NK-92 treated with Interleukin-12 subunit alpha and Interleukin-12 subunit beta, amount 100 ng/mL, for 24 hours (cell line): ENCODE results near the gene GPR108.
"Not testable (repeated sequence)": the region's sequence is repeated elsewhere in the genome, so short reads cannot be mapped to it uniquely, and the experiment has no call there.

Experiments used
- DNase-seq: peaks from one replicate; lab custom pipeline; 2025; lab: John Stamatoyannopoulos, UW

GPR108 gene

GRCh38 chr19:6761053-6761676, 23.8 kb upstream of the GPR108 start:
- DNase-seq, result no peak

- no peak for DNase-seq
Observed at GRCh38 chr19:6760606-6761005, 23.2 kb upstream of the GPR108 start.

DNA sequence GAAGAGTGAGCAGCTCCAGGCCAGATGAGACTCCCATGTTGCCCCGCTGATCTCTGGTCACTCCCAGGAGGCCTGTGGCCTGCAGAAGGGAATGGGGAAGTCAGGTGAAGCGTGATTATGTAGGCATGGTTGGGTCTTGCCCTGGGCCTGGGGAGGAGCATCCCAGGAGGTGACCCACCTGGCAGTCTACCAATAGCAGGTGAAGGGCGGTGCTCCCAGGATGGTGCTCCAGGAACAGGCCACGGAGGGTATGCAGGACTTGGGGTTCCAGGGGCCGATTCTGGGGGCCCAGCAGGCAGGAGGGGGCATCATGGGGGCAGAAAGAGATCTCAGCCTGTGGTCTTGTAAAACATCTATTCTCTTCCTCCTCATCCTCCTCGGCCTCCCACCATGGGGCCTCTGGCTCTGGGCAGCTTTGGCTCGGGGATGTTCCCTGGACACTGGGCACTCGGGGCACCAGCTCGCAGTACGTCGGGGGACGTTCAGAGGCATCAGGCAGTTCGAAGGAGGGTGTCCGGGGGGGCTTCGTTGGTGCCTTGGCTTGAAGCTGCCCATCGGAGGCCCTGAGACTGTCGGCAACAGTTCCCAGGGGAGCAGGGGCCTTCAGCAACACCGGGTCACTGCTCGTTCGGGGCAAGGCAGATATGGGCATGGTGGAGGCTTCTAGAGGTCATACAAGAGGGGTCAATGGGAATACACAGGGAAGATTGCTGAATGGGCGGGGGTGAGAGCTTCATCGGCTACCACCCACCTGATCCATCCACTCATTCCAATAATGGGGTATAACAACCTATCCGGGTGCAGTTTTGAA, 17.5 kb upstream of the GPR108 start:
- no peak for DNase-seq

- no peak for DNase-seq
Observed at GRCh38 chr19:6754136-6754535, 16.8 kb upstream of the GPR108 start.

DNA sequence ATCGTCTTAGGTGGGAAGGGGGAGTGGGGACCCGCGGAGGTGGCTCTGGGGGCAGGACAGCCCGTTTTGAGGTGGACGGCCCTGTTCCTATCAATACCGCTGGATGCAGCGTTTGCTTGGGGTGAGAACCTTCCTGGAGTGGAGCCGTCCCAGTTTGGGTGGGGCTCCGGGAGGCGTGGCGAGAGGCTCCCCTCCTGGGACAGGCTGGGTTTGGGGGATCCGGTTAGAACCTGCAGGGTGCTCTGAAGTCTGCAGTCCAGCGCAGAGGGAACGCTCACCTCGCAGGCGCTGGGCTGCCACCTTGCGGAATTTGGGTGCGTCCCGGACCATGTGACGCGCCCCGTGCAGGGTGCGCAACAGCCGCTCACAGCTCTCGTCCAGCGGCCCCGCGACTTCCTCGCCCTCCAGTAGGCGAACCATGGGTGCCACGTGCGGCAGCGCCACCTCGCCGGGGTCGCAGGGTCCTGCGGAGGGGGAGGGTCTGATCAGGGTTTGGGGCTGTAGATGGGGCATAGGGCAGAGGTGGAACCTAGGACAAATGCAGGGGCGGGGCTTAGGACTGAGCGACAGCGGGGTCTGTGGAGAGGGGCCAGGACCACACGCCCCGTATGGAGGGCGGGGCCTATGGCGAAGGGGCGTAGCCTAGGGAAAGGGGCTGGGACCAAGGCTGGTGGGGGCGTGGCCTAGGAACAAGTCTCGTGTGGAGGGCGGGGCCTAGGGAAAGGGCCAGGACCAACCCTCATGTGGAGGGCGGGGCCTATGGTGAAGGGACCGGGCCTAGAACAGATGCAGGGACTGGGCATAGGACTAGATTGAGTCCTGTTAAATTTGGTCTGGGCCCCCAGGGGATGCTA, 16.0 kb upstream of the GPR108 start:
- DNase-seq, result no peak

GRCh38 chr19:6752256-6753177, 15.1 kb upstream of the GPR108 start:
- DNase-seq, result no peak

GRCh38 chr19:6751189-6751588, 13.8 kb upstream of the GPR108 start:
- no peak for DNase-seq

- DNase-seq, result no peak
Observed at GRCh38 chr19:6750062-6750461, 12.7 kb upstream of the GPR108 start.

- DNase-seq, result not testable (repeated sequence)
Observed at GRCh38 chr19:6748543-6748942, 11.2 kb upstream of the GPR108 start.

DNA sequence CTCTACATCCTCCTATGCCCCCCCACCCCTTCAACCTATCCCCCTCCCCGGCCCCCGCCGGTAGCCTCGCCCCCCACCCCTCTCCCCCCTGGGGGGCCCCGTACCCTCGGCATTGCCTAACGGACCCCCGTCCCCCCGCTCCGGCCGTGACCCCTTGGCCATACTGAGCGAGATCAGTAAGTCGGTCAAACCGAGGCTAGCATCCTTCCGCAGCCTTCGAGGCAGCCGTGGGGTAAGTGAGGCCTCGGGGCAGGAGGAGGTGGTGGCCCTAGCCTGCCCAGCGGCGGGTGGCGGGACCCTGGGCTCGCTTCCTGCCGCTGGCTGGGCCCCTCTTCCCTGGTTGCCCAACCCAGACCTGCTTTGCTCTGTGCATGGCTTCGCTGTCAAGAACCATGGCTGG, 8.6 kb upstream of the GPR108 start:
- no peak for DNase-seq

DNA sequence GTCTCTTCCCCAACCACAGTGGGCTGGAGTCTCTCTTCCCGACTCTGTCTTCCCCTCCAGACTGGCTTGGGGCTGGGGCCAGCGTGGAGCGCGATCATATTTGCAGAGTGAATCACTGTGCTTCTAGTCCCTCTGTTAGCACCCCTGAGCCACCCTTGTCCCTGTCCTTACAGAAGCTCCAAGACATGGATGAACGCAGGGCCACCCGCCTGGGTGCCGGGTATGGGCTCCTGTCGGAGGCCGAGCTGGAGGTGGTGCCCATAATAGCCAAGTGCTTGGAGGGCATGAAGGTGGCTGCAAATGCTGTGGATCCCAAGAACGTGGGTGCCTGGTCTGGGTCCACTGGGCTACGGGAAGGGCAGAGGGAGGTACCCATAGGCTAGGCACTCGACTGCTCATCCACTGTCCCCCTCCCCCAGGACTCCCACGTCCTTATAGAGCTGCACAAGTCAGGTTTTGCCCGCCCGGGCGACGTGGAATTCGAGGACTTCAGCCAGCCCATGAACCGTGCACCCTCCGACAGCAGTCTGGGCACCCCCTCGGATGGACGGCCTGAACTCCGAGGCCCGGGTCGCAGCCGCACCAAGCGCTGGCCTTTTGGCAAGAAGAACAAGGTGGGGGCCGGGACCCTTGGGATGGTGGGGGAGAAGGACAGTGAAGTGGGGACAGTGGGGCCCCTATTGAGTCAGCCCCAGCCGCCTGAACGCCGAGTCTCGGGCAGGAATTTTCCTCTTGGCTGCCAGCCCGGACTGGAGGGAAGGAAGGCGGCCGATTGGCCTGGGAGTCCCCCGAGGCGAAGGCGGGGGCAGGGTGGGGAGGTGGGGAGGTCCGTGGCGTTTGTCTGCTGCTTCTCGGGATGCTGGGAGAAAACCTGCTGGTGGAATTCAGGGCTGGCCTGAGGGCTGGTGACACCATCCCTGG, 7.3 kb upstream of the GPR108 start:
- no peak for DNase-seq

GRCh38 chr19:6743714-6744380, 6.5 kb upstream of the GPR108 start:
- no peak for DNase-seq

DNA sequence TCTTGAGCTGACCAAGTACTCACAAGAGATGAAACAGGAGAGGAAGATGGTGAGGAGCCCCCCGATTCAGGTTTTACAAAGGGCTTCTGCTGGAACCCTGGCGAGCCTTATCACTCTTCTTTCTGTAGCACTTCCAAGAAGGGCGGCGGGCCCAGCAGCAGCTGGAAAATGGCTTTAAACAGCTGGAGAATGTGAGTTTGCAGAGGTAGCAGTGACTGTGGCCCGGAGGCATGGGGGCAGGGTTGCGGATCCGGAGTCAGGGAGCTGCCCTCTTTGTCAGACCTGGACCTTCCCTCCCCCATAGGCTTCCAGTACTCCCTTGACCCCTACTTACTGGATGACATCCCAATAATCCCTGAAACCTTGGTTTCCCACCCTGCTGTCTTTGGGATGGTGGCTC, 5.7 kb upstream of the GPR108 start:
- DNase-seq, result no peak

DNA sequence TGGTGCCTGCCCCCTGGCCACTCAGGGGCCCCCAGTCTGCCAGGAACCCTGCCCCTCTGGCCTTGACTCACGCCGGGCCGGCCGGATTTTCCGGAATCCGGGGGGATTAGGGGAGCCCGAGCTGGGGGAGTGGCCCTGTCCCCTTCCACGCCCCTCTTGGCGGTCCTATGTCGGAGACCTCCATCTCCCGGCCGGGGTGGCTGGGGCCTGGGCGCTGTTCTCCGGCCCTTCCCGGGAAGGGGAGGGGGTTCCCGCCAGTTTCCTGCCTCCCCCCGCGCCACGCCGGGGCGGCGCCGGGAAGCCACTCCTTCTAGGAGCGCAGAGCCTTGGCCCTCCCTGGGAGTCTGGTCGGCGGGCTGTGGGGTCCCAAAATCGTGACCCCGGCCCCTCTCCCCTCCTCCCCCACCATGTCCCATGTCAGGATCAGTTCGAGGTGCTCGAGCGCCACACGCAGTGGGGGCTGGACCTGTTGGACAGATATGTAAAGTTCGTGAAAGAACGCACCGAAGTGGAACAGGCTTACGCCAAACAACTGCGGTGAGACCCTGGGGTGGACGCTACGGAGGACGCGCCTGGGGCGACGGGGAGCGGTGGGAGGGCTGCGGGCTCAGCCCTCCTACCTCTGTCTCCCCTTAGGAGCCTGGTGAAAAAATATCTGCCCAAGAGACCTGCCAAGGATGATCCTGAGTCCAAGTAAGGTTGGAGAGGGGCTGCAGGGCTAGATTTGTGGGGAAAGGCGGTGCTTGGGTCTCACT, 3.4 kb upstream of the GPR108 start:
- no peak for DNase-seq

DNA sequence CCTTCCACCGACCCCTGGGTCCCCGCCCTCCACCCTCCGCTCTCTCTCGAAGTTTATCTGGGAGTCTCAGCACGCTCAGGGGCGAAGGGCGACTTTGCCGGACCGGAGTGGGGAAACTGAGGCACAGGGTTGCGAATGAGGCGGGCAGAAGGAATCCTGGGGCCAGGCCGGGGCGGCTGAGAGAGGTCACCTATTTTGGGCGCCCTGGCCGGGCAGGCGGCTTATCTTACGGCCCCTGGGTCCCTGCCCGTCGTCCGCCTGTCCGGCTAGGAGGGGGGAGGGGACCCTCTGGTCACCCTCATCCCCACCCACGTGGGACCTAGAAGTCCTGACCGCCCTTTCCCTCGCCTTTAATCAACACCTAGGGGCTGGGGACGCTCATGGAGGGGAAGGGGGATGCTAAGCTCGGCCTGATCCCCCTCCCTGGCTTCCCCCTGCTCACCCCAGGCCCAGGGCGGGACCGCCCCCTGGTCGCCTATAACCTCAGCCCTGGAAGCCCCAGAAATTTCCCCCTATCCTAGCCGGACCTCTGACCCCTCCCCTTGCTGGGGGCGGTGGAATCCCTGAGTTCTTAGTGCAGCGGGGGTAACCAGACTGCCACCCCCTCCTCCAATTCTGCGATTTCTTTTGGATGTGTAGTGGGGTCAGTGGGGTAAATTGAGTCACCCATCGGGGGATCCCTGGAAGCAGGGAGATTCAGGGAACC, 2.7 kb upstream of the GPR108 start:
- DNase-seq, result no peak

- peak; percentile 75 for DNase-seq
Observed at GRCh38 chr19:6739390-6739882, 2.1 kb upstream of the GPR108 start, which contains the start of gene TRIP10. Gene TRIP10, plus strand, starts transcription at chr19:6739680. Its CDS starts 82 bp downstream, at chr19:6739762.

GRCh38 chr19:6738787-6739389, 1.5 kb upstream of the GPR108 start:
- no peak for DNase-seq
